T-helper 2 cell treated with Interferon-gamma antibody and Interleukin-4, amounts not matched to agents 100 ng/mL and 5 ng/mL, for 36 hours (primary cell): ENCODE data around the gene CDH4. TPM values are rescaled to one million over a fixed set of nuclear protein-coding genes. Genes with fewer than 3 reads are reported as not detected.

ENCODE experiments used
- intact Hi-C: fragments of 100-400 bp; cut with micrococcal nuclease; formaldehyde crosslinking; loops from one replicate; pipeline ENCODE4 v1.15.1; 2023
- total RNA-seq: library from RNA; stranded (reverse); gene quantifications from 2 replicates; pipeline ENCODE4 v1.2.3, GENCODE V29; 2022

CDH4 gene
- total RNA-seq, 1 donor from 2014 or later, result not detected

DNA sequence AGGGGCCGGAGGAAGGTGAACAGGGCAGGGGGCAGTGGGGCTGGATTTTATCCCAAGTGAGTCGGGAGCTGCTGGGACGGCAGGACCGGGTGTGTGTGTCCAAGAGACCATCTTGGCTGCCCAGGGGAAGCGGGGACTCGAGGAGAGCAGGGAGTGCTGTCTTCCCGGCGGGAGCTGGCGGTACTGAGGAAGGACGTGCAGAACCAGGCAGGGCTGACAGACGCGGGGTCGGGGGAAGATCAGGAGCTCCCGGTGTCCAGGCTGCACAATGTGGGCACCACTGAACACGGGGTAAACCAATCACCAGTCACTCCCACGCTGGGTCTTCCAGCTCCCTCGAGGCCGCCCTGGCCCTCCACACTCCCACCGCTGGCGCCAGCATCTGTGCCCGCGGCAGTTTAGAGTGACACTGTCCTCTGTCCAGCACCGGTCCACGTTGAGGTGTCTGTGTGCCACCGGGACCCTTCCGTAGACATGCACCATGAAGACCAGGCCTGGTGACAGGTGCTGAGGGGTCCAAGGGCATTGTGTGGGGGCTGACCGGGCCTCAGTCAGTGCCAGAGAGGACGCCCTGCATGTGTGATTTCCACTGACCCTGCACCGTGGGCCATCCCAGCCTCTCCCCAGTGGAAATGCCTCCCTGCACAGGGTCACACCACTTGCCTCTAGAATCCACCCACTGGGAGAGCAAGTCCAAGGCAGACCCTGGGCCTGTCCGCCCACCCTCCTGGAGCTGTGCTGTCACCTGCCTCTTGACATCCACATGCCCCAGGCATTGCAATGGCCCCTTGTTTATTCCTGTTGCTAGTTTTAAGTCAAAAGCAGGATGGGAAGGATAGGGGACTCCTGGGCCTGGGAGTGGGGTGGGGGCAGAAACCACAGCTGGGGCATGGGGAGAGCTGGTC, 411.7 kb downstream of the CDH4 start:
- intact Hi-C loops, result no loop called here

DNA sequence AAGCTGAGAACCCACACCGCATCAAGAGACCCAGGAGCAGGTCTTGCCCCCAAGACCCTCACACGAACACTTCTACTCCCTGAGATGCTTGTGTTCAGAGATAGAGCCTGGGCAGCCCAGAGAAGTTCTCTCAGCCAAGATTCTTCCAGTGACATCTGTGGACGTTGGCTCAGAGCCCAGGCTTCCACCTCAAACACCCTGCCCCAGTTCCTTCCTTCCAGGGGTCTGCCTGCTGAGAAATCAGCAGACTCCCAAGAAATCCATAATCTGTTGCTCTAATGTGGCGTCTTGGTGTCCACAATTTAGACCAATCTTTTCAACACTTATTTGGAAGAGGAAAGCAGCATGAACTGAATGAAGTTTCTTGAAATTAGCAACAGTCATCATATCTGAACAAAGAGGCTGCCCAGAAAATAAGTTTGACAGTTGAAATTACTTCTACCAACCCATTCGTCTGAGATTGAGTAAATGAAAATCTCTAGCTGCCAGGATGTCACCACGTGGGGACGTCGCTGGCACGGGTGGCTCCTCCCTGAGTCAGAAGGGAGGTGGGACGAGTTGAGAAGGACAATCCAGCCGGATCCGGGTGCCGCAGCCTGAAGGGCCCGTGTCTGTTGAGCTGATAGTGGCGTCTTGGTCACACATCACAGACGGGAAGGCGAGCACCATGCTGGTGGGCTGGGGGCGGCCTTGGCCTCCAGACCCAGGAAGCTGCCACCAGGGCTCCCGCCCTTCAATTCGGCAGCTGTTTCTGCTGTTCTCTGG, 412.7 kb downstream of the CDH4 start:
- intact Hi-C loops, result no loop called here

DNA sequence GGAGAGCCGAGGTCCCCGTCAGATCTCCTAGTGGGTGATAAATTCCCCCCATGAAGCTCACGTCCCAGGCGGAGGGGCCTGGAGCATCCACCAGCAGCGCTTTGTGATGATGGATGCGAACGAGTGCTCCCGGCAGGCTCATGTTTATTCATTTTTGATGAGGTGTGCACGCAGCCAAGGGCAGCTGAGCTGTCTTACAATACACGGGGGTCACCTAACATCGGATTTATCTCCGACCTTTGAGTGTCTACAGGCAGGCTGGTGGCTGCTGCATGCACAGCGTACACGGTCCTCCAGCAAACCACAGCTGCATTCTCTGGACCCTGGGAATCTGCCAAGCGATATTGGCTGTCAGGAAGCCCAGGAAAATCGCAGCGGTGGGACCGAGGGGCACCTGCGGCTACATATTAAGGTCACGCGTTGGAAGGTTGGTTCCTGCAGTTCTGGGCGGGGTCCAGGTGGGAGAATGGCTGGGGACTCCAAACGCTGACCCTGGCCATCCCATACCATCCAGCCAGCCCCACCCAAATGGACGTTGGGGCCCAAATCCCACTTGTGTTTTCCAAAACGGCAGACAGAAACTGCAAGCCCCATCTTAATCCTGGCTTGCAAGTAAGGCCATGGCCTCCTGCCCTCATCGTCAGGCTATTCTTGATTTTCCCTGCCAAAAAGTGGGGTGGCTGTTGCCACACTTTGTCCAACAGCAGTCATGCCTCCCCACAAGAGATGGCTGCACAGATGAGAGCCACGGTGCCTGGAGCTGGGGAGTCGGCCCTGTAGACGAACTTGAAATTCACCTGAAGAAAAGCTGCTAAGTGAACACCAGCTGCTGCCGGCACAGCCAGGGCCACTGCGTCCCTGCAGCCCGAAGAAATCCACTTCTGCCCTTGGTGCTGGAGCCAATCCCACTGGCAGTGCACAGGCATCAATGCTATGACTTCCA, 413.7 kb downstream of the CDH4 start:
- intact Hi-C loops, result no loop called here

DNA sequence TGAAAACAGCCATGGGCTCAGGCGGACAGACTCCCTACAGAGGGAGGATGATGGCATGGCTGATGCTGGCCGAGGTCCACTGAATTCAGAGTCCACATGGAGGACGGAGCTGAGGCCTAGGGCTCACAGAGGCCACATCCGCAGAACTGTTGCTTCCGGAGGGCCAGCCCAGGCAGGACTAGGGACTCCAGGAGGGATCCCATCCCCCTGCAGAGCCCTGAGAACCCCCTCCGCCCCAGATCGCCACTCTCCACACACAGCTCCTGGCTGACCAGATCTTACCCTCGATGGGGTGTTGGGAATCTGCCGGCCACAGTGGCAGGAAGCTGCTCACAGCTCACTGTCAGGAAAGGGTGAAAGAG, 414.4 kb downstream of the CDH4 start:
- intact Hi-C loops, result no loop called here

DNA sequence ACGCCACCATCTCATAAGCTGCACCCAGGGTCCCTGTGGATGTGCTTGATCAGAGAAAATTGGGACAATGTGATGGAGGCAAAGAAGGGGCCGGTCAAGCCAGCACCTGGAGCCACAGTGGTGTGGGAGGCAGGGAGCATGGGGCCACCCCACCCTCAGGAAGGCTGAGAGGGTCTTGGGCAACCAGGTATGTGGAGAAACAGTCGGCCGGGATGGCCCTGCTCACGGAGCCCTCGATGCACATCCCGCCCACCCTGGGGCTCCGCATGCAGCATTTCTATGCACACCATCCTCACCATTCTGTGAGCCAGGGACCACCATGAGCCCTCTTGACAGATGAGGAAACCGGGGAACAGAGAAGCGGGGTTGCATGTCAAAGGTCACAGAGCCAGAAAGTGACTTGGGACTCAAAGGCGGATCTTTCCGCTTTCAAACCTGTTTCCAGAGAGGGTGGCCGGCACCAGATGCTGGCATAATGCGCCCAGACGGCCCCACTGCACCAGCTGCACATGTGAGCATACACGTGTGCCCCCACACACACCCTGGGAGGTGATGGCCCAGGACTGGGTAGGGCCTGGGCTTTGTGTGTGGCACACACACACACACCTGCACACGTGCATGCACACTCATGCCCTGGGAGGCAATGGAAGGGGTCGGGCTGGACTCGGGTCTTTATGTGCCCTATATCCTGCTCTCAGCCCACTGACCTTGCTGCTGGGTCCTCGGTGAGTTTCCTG, 415.2 kb downstream of the CDH4 start:
- intact Hi-C loops, result no loop called here

DNA sequence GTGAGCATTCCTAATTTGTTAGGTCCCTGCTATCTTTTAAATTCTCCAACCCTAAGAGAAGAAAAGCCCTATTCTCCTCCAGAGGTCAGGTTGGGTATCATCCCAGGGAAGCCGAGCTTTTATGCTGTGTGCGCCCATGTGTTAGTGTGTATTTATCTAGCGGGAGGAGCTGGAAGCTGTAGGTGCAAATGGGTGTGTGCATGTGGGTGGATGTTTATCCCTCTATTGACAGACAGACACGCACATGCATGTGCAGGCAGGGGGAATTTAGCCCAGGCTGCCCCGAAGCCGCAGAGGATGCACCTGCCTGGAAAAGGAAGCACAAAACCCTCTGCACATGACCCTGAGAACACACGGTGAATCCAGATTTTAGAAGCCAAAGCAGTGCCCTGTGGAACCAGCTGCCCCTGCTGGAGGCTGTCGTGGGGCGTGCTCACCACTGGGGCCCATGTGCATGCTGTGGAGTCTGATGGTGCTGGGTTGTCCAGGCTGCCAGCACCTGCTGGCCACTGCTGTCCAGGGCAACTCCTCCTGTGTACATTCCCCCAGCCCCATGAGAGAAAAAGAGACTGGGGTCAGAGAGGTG, 416.1 kb downstream of the CDH4 start:
- intact Hi-C loops, result no loop called here

DNA sequence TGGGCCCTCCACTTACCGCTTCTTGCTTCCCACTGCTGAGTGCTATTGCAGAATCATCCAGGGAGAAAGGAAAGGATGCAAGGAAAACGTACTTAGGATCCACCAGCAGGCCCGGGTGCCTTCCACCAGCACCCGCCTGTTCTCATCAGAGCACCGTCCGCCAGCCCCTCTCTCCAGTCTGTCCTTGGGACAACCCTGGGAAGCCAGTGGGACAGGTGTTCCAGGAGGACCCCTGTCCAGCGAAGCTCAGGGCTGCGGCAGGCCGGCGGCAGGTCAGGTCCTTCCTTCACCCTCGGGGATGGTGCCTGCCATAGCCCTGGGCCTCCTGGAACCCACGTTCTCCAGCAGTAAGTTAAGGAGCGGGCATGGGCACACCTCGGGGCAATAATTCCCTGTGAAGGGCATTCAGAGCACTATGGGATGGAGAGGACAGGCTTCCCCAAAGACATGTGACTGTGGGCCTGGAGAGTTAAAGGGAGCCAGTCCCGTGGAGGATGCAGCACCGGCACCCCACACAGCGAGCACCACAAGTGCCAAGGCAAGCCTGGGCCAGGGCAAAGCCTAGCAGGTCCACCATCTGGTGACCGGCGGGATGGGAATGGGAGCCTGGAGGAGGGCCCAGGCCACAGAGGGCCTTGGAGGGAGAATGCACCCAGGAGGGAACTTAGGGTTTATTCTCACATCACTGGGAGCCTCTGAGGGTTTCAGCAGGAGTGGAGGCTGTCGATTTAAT, 416.9 kb downstream of the CDH4 start:
- intact Hi-C loops, result no loop called here

DNA sequence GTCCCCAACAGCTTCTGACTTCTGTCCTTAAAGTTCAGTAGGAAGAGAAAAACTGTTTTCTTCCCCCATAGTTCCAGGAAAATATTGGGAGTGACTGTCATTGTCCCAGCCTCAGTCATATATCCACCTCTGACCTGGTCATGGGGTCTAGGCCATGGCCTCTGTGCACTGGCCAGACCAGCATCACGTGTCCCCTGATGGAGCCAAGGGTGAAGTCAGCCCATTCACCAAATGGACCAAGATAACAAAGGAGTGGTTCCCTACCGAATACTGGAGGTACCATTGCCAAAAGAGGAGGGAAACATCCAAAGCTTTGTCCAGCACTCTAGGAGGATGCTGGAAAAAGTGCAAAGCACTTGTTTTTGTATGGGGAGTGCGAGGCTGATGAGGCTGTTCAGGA, 418.2 kb downstream of the CDH4 start:
- intact Hi-C loops, result no loop called here

DNA sequence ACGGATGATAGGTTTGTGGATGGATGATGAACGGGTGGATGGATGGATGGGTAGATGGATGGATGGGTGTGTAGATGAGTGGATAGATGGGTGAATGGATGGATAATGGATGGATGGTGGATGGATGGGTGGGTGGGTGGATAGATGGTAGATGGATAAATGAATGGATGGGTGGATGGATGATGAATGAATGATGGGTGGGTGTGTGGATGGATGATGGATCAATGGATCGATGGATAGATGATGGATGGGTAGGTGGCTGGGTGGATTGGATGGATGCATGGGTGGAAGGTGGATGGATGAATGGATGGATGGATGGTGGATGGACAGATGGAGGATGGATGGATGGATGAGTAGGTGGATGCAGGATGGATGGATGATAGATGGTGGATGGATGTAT, 419.5 kb downstream of the CDH4 start:
- intact Hi-C loops, result no loop called here

DNA sequence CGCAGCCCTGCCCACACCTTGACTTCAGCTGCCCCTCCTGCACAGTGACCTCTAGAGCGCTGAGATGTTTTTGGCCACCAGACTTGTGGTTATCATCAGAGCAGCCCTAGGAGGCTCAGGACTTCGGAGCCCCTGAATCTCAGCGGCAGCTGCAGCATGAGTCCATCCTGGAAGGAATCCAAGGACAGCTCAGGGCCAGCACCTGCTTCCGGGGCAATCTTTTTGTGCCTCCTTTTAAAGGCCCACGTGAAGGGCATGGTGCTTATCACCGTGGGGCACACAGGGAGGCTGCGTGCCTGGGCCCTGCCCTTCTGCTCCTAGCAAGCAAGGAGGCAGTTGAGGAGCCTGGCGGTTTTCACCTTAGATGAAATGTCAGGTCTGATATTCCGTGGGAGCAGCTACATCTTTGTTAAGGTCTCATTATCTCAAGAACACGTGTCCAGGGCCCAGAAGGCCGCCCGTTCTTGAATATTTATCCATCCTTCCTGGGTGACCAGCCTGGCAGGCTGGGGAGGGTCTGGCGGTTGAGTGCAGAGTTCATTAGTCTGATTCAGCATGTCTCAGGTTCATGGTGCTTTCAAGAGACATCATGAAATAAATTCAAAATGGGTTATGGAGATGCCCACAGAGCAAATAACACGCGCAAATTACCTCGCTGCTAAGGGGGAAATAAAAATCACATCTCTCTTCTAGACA, 421.2 kb downstream of the CDH4 start:
- intact Hi-C loops, result no loop called here

DNA sequence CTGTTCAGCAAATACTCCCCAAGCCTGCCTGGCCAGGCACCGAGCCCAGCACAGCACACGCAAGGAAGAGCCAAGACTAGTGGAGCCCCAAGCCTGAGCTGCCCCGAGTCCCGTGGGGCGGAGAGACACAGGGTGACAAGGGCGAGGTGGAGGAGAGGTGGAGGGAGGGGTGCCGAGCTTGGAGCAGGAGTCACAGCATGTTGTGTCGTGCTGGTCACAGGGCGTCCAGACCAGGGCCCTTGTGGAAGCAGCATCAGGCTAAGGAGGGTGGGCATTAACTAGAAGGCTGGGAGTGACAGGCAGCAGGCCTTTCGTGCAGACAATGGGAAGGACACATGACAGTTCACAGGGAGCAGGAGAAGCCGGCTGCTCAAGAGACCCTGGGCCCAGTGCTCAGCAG, 422.1 kb downstream of the CDH4 start:
- intact Hi-C loops, result no loop called here

DNA sequence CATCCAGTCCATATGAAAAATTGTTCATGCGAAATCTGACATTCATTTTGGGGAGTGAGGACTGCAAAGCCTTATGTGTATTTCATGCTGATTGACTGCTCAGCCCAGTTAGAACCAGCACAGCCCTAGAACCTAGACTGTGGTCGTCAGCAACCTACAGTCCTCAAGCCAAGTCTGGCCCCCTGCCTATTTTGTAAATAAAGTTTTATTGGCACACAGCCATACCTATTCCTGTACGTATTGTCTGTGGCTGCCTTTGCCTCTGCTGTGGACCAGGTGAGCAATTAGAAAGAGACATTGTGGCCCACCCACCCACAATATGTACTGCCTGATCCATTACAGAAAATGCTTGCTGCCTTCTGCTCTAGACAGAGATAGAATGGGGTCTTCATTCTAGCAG, 422.6 kb downstream of the CDH4 start:
- intact Hi-C loops, result no loop called here

DNA sequence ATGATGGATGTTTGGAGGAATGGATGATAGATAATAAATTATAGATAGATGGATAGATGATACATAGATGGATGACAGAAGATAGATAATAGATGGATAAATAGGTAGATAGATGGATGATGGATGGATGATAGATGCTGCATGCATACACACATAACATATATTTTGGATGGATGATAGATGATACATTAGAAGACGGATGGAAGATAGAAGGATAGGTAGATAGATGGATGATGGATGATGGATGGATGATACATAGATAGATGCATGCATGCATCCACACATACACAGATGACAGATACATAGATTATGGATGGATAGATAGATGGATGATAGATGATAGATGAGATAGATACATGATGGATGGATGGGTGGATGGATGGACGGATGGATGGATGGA, 425.9 kb downstream of the CDH4 start:
- intact Hi-C loops, result no loop called here

DNA sequence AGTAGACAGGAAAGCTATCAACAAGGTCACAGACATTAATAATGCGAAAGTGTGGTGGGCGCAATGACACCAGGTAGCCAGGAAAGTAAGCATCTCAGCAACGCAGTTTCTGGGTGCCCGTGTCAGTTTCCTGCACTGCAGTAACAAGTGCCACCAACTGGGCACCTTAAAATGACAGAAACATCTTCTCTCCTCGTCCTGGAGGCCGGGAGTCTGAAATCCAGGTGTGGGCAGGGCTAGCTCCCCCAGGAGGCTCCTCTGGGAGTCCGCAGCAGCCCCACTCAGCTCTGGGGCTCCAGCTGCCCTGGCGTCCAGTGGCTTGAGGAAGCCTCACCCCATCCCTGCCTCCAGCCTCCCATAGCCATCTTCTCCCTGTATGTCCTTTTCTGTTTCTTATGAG, 426.4 kb downstream of the CDH4 start:
- intact Hi-C loops, result no loop called here

DNA sequence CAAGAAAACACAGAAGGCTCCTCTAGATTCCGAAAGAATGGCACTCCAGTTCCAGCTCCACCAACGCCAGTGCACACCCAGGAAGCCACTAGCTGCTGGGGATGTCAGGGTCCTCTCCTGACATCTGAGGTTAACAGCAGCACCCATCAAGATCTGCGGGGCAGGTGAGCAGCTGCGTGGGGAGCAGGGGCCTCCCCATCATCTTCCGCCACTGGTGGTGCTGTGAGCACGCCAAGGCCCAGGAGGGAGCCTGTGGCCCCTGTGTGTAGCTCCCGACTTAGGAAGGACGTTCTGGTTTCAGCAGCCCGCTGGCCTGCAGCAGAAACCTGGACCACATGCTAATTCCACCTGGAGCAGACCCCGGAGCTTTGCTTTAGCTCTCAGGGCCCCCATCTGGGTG, 427.4 kb downstream of the CDH4 start:
- intact Hi-C loops, result no loop called here

DNA sequence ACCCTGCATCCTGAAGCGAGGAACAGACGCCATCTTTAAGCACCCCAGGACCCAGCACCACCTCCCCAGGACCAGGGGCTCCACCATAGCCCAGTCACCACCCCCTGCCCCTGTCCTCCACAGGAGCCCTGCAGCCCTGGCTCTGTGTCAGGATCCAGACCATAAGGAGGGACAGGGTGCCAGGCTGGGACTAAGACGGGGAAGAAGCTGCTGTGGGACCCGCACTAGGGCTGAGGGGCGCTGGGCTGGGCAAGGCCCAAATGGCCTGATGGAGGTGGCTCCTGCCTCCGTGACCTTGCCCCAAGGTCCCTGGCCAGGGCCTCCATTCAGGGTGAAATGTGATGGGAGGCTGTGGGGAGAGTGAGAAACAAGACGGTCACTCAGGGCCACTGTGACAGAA, 428.0 kb downstream of the CDH4 start:
- intact Hi-C loops, result no loop called here

DNA sequence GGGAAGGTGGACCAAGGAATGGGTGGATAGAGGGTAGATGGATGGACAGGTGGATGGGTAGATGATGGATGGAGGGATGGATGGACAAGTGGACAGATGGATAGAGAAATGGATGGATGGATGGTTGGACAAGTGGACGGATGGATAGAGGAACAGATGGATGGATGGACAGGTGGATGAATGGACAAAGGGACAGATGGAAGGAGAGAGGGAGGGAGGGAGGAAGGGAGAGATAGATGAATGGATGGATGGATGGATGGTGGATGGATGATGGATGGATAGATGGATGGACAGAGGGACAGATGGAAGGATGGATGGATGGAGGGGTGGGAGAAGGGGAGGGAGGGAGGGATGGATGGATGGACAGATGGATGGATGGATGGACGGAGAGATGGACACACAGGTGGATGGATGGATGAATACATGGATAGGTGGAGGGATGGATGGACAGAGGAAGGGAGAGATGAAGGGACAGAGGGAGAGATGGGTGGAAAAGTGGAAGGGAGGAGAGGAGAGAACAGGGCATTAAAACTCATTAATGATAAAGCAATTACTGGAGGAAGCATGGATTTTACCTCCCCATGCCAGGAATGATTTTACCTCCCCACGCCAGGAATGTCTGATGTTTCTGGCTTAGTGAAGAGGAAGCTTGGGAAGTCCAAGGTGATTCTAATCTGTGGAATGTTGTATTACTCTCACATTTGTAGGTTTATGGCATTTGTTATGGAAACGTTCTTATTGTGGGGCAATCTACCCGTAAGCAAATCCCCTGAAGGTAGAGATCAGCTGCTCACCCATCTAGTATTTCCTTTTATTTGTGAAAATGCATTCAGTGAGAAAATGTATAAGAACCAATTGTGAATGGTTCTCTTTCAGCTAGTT, 430.3 kb downstream of the CDH4 start:
- intact Hi-C loops, result no loop called here

DNA sequence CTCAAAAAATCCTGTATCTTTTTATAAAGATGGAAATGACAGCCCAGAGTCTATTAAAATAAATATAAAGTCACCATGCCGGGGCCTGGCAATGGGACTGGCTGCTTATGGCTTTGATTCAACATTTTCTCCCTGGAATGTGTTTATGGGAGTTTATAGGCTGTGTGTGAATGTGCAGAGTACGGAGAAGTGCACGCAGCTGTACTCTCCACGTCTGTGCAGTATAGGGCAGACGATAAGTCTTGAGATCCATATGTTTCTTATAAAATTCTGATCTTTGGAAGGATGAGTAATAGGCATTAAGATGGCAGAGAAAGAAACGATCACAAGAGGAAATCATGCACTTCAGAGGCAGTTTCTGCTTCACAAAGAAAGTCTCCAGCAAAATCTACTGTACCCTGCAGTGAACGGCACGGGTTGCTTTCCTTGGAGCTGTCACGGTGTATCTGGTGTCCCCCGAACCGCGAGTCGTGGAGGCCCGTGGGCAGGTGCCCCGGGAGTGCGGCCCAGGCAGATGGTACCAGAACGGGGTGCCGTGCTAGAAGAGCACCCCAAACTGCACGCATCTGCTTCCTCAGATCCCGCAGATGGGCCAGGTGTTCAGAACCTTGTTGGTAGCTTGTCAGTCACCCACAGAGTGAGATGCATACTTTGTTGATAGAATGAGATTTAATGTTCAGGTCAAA, 431.1 kb downstream of the CDH4 start:
- intact Hi-C loops, result no loop called here
